Suppressor macrophage (primary cell): ENCODE data around the gene RPS6KL1.

Experiments
- DNase-seq, 4 experiments: peaks; one replicate each; pipeline ENCODE4 v3.0.0-alpha.2; 2020 to 2022

Gene RPS6KL1

DNA sequence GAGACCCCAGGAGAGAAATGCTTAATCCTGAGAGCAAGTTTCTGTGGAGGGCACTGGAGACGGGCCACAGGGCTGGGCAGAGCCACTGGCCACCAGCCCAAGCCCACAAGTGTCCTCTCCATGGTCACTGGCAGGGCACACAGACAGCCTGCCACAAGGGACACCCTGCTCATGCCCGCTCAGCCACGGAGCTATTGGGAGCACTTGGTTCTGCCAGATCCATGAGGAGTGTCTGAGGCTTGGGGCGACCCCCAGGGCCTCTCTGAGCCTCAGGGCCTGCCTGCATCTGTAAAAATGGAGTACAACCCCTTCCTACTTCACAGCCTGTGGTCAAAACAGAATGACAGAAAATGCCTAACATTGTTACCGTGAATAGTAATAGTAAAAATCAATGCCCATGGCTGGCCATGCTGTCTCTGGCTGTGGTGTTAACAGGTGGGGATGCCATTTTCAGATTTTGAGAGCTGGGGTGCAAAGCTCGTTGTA lies 29.2 kb upstream of the RPS6KL1 start:
- no peak for DNase-seq

DNA sequence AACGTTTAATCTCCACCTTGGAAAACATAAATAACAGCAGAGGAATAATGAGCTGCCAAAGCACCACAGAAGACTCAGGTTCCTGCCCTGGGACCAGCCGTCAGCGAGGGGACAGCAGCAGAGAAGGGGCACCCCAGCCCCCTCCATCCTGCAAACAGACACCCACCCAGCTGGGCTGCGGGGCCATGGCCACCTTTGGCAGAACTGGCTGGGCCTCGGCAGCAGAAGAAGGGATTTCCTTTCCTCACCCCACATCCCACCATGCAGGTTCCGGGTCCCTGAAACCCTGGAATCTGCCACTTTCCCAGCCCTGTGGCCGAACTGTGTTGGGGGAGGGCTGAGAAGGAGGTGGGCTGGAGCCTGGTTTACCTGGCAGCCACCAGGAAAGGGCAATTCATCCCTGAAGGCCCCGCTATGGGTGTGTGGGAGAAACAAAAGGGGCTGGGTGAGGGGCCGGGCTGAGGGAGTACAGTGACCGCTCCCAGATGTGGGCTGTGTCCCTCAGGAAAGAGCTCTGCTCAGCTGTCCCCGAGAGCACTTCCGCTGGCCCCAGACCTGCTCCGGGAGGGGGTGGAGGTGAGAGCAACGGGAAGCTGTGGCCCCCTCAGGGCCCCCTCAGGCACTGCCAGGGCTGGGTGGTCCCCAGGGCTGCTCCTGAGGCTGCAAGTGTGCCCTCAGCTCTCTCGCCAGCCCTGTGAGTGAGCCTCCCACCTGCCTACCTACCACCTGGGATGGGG lies 28.6 kb upstream of the RPS6KL1 start:
- DNase-seq = no peak

DNA sequence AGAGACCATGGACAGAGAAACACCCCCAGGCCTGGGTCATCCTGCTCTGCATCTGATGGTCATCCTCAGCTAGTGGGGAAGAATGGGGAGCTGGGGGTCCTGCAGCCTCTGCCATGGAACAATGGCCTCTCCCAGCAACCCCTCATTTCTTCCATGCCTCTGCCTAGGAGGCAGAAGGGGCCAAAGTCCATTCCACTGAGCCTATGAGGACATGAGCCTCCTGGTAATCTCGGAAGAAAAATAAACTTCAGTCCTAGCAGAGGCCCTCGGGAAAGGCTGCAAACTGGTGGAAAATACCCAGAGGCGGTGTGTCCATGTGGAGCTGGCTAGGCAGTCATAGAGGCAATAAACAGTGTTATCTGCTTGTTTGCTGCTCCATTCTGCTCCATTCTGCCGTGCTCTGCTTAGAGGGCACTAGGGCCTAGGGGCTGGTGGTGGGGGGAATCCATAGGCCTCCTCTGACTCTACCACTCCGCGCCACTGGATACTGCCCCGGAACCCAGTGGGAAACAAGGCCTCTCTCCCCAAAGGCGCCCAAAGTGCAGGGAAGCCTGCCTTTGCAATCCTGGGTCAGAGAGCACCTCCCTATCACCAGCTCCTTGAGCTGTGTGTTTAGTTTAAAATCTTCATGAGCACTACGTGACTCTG lies 27.9 kb upstream of the RPS6KL1 start:
- DNase-seq = no peak

DNA sequence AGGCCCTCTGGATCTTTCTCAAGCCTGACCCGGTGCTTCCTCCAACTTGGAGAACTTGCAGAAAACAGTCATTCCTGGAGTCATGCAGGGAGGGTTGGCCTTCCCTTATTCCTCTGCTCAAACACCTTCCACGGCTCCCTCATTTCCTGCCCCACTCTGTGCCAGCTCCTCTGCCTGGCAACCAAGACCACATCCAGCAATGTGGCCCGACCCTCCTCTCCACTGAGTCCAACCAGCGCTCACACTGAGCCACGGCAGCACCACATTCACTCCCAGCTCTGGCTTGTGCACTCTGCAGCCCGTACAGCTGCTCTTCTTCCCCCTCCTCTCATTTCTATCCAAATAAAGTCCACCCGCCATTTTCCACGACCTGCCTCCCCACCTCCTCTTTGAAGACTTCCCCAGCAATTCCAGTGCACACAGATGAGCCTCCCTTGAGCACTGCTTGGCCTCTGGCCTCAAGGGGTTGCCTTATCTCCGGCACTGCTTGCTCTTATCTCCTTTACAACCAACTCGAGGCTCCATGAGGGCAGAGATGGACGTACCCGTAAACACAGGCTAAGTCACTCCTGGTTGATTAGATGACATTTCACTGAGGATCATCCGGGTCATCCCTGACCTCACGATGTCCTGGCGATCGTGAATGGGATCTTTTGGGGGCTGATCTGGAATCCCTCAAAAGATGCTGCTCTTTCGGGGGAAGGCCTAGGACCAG lies 27.0 kb upstream of the RPS6KL1 start:
- no peak for DNase-seq

DNA sequence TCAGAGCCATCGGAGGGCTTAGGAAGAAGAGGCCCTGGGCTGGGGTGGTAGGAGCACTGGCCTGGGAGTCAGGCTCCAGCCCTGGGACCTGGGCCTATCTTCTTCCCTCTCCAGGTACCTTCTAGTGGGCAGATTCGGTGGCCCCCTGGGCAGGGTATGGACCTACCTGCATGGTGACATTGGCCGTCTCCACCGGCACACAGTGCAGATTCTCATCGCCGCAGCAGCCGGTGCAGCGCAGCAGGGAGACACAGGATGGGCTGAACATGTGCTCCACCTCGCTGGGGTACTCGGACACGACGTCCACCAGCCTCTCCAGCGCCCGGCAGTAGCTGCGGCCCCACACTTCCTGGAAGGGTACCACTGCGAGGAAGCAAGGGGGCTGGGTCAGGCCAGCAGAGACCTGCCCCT lies 26.1 kb upstream of the RPS6KL1 start:
- DNase-seq = no peak

DNA sequence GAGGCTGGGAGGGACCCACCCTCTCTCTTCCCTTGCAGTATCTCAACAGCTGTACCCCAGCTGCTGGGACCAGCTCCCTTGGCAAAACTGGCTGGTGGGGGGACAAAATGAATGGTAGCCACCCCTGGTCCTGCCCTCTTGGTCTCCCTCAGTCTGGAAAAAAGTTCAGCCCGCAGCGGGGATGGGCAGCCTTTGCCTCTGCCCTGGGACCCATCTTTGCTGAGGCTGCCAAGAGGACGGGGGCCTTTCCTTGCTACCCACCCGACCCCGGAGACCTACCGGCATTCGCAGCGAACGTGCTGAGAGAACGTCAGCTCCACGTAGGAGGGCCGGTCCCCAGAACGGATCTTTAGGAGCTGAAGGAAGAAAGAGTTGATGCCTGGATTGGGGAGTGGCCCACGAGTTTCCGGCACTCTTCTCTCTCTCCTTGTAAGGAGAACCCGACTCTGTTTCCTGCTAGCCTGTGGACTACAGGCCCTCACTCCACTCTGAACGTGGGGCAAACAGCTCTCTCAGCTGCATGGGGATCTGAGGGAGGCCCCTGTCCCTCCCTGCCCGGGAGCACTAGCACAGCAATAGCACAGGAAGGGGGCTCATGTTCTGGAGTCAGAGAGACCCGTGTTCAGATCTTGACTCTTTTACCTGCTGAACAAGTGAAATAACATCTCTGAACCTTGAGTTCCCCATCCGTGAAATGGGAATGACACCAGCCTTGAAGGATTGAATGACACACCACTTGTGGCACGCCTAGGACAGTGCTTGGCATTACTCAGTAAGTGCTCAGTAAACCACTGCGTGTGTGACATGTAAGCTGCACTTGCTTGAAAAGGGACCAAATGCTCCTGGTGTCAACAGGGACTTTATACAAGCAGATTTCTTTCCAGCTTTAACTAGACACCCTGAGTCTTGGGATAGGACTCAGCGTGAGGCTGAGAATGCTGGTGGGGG lies 25.4 kb upstream of the RPS6KL1 start:
- DNase-seq = no peak

DNA sequence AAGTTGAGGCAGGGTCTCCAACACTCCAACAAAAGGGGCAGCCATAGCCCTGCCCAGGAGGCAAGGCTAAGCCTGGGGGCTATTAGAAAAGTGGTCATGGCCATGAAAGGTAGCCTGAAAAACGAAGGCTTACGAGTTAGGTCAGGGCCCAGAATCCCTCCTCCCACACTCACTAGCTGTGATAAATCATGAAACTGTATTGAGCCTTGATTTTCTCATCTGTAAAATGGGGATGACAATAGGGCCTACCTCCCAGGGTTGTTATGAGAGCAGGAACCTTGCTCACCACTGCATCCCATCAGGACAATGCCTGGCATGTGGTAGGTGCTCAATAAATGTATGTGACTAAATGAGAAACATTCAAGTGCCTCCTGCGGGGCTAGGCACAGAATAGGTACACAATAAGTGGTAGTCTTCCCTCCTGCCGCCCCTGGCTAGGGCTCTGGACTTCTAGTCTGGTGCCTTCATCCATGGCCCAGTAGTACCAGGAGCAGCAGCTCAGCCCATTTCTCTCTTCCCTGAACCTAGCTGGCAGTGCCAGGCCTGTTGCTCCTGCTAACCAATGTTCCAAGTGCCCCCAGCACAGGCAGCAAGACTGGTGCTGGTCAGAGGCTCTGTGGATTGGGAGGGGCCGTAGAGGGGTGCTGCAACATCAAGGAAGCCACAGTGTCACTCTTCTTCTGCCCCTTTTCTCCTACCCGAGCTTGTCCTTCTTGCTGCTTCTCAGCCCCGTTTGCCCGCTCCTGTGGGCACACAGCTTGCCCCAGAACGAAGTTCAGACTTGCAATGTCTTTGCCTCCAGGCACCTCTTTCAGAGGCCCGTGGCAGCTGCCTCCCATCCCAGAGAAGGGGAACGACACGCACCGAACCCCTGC lies 24.5 kb upstream of the RPS6KL1 start:
- no peak for DNase-seq

DNA sequence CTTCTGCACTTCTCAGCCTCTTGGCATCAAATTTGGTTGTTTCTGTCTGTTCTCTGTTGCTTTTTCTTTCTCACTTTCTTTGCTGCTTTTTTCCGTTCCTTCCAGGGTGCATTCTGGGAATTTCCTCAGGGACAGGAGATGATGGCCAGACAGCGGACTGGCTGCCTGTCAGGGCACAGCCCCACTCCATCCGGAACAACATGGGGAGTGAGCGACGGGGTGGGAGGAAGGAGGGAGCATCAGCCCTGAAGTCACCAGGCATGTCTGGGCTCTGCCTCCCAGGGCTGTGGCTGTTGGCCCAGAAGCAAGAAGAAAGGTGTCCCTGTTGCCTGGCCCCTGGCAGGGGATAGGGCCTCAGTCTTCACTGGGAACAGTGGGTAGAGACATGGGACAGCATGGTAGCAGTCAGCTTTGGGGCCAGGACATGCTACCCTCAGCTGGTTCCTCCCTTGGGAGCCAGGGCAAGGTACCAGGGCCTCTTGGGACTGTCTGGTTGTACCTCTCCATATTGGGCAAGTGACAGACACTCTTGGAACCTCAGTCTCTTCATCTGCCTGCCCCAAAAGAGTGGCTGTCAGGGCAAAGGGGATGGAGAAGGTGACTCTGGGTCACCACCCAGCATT lies 23.7 kb upstream of the RPS6KL1 start:
- no peak for DNase-seq

DNA sequence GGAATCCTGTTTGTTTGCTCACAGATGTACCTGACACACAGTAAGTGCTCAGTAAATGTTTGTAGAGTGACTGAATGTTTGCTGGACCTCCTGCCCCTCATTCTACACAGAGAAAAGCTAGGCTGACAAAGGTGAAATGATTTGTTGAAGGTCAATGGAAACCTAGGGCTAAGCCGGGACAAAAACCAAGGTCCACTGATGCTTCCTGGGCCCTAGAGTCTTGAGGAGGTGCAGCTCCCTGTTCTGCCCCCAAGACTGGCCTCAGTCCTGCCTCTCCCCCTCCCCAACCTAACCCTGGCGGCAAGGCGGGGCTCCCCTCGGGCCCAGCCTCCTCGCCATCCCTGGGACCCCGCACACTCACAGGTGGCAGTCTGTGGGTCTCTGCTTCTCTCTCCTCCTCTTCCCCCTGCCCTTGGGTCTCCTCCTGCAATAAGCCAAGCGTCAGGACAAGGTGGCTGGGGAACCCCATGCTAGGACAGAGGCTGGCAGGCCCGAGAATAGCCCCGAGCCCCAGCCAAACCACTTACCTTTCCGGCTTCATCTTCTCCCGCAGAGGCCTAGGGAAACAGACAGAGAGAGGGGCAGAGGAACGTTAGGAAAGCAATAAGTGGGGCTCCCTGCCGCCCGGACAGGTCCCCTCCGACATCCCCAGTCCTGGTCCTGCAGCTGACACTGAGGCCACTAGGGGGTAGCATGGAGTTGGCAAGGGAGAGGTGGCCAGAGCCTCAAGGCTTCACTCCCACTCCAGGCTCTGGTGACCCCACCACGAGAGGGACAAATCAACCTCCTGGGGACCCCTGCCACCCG lies 23.0 kb upstream of the RPS6KL1 start:
- peak; percentile 76 to 88 (median 84) for DNase-seq

DNA sequence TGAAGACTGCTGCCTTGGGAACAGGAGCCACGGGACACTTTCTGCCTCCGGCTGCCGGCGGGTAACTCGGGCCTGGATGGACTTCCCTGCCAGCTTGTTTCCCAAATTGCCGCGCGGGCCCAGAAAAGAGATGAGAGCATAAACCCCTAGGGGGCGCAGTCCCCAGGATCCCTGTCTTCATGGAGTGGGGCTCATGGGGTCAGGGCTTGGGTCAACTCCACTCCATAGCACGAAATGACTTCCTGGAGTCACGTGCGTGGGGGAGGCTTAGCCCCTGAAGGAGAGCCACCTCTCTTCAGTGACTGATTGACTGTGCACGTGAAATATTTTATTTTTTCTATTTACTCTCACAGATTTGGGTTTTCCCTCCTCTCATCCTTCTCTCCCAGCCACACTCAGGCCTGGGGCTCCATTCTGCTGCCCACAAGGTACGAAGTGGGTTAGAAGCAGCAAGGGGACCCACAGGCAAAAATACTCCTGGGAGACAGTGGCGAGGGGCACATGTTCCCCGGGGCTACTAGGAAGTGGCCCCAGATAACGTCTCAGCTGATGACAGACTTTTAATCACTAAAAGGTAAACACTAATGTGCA lies 22.3 kb upstream of the RPS6KL1 start:
- DNase-seq = peak; percentile 54 to 76 (median 67)

DNA sequence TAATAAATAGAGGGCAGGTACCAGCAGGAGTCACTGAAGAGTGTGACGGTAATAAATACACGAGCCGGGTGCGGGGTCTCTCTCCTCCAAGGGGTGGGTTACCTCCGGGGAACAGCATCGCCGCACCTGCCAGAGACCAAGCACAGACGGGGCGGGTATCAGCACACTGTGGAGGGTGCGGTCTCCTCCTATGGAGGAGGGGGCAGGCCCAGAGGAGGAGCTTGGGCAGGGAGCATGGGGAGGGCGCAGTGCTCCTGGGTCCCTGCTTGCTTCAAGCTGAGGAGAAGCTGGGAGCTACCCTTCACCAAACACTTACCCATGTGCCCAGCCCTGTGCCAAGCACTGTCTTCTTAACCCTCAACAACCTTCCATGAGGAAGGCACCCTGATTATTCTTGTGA lies 19.5 kb upstream of the RPS6KL1 start:
- no peak for DNase-seq

DNA sequence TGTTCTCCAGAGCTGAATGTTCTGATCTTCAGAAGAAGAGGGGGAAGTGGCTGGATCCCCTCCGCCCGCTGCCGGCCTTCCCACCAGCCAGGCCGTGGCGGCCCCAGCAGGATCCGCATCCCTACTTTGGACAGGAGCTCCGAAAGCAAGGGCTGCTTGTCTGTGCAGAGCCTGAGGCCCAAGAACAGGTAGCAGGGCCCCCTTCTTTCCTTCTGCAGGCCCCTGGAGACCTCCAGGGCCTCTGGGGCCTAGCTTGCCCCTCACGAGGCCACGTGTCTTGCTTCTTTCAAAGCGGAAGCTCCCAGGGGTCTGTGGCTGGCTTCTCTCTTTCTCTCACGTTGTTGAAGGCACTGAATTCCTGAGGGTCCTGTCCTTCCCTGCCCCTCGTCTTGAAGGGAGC lies 19.1 kb upstream of the RPS6KL1 start:
- no peak for DNase-seq

DNA sequence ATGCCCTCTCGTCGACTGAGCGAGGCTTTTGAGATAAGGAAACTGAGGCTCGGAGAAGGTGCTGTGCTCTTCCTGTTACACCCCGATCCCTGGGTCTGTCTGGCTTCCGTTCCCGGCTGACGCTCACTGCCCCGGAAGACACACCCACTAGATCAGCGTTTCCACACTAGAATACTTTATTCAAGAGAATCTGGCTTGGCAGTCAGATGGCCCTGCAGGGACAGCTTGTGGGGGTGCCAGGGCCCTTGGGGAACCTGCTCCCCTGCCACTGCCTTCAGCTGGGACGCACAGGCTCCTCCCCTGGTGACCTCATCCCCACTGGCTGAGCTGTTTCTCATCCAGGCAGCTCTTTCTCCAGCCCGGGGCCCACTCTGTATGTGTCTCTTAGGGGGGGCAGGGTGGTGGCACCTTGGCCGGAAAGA lies 18.6 kb upstream of the RPS6KL1 start:
- DNase-seq = peak; percentile 85 to 93 (median 92)

DNA sequence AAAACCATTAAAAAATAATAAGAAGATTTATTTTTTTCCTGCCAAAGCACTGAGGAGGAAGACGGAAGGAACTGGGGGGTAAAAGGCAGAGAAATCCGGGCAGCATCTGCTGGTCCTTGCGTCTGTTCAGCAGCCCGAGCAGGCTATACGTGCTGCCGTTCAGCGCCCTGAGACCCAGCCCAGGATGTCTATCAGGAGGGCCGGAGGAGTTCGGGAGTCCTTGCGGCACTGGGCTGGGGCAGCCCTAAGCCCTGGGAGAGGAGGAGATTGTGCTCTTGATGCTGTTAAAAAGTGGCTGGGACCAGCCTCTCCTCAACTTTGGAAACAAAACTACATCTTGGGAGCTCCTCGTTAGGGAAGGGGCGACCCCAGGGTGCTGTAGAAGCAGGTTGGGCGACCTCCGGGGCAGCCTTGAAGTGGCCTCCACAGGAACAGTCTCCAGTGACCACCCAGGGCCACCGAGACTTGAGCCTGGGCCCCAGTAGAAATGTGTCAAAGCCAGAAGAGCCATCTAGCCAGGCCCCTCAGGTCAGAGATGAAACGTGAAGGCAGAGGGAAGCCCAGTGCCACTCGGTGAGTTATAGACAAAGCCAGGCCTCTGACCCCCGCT lies 18.0 kb upstream of the RPS6KL1 start:
- DNase-seq = no peak

DNA sequence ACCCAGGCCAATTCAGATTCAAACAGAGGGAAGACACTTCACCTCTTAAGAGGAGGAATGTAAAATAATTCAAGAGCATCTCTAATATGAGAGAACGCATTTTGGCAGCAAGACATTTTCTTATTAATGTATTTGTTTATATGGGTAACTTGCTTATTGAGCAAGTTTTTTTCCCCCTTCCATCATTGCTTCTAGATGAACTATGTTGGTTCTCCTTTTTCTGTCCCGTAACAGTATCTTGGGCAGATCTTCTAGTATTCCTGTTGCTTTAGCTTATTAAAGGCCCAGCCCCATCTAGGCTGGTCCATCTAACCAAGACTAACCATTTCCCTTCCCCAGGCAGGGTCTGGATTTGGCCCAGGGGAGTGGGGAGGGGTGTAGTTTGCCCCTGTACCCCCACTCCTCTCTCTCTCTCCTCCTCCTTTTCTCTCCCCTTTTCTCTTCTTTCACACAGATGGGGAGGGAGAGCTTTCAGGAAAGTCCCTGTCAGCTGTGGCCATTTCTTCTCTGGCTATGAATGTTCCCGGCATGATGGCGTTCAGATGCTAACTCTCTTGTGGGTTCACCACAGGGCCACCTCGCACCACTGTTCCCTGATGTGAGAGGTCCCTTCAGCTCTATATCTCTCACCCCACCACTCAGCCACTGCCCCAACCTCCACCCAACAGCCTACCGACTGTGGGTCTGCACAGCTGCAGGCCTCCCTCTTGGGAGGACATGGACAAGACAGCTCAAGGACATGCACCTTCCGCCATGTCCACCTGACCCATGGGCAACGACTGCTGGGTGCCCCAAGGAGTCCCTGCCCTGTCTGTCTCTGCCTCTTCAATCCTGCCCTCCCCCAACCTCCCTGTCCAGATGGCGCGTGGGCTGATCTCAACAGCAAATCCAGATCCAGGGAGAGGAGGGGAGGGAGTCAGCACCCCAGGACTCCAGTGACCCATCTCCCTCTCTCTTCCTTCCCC lies 15.8 kb upstream of the RPS6KL1 start:
- peak in 3 of 4 experiments; percentile 30 to 63 (median 44) for DNase-seq

DNA sequence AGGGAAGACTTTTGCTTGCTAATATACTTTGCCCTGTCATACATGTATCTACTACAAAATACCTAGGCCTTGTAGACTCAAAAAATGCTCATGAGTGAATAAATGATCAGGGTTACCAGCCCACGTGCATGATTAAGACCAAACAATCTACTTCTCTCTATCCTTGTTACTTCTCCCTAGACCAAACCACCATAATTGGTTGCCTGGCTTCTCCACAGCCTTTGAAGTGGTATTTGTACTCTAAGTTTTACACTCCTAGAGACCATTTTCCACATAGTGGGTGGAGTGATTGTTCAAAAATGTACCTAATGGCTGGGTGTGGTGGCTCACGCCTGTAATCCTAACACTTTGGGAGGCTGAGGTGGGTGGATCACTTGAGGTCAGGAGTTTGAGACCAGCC lies 14.1 kb upstream of the RPS6KL1 start:
- no peak for DNase-seq

DNA sequence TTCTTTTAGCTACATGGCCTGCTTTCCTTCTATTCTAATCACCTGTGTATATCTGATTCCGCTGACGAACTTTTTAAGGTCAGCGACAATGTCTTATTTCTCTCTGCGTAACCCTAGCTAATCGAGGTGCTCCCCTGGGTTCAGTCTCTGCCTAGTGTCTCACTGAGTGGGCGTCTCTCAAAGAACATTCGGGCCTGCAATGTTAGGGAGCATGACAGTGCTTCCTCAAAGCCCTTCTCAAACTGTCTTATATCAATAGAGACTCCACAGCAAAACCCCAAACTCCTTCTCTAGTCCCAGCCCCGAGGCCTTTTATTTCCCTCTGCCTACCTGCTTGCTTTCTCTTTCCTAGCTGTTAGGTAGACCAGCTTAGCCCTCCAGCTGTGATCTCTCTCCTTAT lies 13.7 kb upstream of the RPS6KL1 start:
- DNase-seq = peak; percentile 39 to 75 (median 68)

DNA sequence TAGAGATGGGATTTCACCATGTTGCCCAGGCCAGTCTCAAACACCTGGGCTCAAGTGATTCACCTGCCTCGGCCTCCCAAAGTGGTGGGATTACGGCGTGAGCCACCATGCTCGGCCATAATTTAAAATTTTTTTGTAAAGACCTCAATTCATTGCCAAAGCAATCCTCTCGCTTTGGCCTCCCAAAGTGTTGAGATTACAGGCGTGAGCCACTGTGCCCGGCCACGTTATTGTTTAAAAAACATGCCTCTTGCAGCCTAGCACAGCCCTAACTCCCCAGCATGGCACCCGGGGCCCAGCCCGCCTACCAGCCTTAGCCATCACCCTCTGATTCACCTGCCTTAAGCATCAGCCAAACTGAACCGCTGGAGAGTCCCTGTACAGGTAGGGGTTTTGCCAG lies 13.1 kb upstream of the RPS6KL1 start:
- no peak for DNase-seq
